HG03066 (cell line): ENCODE results near the gene PRKAG2.
"Not testable (repeated sequence)": the region's sequence is repeated elsewhere in the genome, so short reads cannot be mapped to it uniquely, and the experiment has no call there.

Experiments
- ATAC-seq: cut with Tn5 transposase; IDR thresholded peaks from one replicate; pipeline ENCODE4 v1.9.1; 2021; ENCODE audit warnings: low read depth; ENCODE audit not compliant: unreplicated experiment

PRKAG2 gene

DNA sequence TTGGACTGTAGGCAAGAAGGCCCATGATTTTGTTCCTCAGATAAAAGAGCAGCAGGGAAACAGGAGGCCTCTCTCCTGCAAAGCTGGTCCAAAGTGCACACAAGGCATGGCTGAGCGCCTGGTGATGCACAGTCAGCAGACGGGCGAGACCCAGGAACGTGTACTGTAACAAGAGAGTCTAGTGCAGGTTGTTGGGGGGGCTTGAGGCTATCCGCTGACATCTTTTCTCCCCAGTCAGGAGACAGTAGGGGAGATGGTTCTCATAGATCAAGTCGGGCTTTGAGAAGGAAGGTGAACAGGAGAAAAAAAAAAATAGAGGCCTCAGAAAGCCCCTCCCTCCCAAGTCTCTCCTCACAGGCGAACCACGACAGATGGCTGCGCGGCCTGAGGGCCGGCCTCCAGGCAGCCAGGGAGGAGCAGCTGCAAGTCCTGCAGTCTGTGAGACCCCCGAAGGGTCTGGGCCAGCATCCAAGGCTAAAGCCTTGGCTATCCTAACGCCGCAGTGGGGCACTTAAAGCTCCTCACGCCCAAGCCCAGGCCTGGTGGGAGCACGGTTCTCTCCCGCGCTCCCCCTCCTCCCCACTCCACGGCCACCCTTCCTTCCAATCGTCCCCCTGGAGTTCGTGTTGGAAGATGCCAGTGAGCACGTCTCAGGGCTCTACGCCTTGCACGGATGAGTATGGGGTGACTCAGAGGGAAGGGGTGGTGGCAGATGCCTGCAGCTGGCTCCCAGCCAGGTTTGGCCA, 68.3 kb downstream of the PRKAG2 start:
- no peak for ATAC-seq

DNA sequence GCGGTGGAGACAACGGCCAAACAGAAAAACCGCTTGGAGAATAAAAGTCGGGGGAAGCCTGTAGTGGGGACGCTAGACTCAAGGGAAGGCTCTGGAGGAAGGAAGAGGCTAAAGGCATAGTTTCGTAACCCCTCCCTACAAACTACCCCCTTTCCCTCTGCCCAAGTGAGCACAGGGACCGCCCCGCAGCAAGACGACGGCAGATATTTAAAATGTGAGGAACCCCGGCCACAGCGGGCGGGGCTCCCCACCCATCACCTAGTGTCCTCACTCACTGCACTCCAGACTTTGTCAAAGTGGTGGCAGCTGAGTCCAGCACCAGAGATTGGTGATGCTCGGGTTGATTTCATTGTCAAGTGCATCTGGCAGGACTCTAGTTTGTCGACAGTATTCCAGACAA, 69.1 kb downstream of the PRKAG2 start:
- no peak for ATAC-seq

DNA sequence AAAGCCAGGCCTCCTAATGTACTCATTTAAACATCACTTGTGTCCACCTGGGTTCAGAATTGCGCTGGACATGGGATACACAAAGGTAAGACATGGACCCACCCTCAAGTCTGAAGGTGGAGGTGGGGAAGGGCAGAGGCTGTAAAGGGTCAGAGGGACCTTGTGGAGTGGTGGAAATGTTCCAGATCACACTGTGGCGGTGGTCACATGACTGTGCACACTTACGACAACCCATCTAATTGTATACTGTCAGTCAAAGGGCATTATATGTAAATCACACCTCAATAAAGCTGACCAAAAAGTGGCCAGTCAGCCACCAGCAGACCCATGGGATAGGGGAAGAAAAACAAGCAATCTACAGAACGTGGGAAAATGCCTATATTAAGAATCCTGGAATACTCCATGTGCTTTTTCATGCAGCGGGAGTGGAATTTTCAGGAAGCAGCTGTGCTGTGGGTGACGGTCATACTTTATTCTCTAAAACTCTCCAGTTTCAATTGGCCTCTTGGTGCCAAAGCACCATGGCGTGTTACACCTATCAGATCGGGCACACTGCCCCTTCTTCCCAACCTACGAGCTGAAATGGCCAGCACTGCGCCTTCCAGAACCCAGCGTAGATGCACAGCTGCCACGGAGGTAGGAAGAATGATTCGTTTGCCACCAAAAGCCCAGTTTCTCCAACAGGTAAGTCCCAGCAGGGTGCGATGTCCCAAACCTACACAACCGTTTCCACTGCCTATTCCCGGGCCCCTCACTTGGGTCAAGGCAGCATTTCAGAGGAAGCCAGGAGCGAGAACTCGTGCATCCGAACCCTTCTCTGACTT, 69.8 kb downstream of the PRKAG2 start:
- ATAC-seq = no peak

DNA sequence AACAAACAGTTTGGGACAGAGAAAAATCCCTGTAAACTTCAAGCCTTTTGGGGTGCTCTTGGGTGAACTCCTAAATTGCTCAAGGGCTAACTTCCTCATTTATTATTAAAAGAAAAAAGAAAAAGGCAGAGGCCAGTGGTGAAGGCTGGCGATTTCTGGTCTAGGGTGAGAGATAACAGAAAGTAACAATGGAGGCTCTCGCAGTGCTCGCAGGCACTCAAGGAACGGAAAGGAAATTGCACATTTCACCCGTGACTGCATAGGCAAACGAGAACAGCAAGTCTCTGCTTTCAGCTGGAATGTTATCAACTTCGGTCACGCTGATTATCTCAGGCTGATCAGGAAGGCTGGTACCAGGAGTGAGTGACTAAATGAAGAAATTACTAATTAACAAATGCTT, 70.7 kb downstream of the PRKAG2 start:
- ATAC-seq = no peak

DNA sequence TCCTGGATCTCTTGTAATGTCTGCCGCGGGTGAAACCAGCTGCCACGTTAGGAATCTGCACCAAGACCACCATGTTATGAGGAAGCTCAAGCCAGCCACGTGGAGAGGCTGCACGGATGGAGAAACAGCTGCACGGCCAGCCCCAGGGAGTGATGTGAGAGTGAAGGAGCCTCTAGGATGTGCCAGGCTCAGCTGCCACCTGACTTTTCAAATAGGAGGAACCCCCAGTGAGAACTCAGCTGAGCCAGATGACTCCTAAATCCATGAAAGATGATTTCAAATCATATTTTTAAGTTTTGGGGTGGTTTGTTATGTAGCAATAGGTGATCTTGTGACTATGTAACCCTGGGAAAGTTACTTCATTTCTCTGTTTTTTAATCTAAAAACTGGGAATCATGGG, 71.7 kb downstream of the PRKAG2 start:
- ATAC-seq = no peak

DNA sequence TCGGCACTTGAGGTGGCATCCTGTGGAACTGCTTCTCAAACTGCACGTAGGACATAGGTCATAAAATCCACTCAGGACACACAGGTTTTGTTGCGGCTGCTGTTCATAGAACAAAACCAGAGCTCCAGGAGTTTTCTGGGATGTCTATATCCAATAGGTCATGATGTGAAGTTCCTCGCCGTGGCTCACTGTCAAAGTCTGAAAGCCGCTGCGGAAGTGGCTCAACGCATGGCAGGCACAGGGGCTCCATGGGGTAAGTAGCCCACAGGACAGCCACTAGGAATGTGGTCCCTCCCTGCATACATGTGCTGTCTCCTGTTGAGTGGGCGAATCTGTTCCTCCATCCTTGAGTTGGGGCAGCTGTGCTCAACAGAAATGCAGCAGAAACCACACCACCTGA, 72.2 kb downstream of the PRKAG2 start:
- ATAC-seq = no peak

DNA sequence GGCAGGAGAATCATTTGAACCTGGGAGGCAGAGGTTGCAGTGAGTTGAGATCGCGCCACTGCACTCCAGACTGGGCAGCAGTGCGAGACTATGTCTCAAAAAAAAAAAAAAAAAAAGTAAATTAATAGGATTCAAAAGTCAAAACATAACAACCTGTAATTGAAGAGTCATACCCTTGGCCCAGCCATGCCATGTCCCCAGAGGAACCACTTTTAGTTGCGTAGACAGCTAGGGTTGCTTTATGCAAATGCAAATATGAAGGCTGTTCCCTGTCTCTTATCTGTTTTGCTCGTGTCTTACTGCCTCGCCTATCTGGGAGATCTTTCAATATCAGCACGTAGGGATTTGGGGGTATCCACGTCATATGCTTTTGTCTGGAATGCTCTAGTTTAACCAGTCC, 73.1 kb downstream of the PRKAG2 start:
- no peak for ATAC-seq

DNA sequence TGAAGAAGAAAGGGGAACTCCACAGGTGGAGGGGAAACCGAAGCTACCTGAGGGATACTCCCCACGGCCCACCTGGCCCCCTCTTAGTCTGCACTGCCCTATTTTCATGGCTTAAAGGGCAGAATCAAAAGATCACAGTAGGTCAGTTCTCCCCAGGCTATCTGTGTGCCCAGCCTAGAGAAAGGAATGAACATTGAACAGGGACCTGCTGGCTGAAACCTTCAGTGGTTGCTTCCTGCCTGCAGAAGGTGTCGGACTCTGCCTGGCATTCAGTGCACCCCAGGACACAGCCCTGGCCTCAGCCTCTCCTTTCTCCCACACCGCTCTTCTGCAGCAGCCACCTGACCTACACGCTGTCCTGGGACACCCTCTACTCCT, 74.5 kb downstream of the PRKAG2 start:
- no peak for ATAC-seq

DNA sequence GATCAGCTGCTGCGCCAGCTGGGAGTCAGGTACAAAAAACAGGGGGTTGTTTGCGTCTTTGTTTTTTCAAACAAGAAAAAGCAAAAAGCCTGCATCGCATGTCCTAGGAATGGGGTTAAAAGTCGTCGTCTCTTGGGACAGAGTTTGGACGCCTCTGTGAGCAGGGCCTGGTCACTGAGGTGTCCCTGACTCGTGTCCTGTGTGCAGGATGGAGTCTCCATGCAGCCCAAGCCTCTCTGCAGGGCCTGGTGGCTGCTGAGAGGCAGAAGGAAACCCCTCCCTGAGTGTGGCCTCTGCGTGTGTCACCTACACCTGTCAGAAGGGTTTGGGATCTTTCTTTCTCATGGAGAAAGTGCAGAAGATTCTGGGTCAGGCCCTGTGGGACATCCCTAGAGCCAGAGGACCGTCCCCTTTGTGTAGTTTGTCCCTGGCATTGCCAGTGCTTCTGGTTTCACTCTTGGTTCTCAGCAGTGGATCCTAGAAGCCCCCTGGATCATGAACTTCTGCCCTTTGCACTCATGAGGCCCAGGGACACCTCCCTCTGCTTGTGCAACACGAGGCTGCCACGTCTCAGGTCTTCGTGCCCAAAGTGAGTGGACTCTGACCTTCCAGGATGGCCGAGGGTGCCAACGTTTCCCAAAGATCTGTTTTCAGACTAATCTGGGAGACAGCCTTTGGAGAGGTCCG, 75.0 kb downstream of the PRKAG2 start:
- ATAC-seq = no peak

DNA sequence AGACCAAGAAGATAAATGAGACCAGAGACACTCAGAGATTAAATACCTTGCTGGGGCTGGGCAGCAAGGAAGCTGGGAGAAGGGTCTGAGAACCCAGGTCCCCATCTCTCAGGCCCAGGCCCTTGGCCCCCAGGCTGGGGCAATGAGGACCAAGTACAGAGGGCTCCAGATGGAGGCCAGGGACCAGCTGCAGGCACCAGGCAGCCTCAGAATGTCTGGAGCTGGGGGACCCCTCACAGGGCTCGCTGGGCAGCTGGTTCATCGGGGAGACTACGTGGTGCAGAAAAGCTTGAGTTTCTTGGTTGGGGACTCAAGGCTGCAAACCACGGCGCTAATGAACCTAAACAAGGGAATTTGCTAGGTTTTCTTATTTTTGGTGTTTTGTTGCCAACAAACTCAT, 75.6 kb downstream of the PRKAG2 start:
- no peak for ATAC-seq

DNA sequence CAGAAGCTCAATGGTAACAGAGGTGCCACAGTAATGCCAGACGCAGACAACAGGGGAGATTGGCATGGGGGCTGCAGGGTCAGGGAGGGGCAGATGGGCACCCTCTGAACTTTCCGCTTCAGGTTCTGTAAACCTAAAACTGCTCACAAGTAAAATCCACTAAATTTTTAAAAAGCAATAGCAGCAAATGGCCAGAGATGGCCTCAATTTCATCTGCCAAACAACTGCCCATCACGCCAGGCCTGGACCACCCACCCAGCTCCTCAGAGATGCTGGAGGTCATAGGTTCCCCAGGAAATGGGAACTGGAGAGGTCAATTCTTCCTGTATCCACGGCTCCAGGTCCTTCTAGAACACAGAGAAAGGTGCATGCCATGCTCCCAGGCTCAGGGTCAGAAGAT, 76.1 kb downstream of the PRKAG2 start:
- no peak for ATAC-seq

DNA sequence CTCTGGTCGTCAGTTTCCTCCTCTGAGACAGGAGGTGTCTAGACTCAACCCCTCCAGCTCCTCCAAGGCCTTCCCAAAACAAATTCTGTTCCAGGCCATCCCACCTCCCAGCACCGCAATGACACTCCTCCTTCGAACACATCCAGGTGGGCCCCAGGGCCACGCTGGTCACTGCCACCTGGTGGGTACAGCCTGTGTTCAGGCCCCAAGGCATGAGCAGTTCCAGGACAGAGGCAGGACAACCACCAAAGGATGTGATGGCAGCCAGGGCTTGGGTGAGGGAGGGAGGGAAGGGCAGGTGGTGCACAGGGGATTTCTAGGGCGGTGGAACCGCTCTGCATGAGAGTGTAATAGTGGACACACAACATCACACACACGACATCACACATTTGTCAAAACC, 76.5 kb downstream of the PRKAG2 start:
- no peak for ATAC-seq

DNA sequence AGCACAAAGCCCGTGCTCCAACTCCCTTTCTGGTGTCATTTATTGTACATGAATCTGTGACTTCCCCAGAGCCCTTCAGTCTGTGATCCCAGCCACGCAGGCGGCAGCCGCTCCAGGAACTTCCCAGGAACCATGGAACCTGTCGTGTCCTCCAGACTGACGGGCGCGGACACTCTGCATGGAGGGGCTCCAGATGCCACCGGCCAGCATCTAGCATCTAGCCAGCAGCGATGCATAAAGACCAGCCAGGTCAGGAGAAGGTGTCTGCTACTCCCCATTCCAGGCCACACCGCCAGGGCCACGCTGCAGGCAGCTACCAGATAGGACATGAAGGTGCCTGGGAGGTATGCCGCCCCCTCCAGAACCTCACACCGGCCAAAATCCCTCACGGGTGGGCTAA, 77.4 kb downstream of the PRKAG2 start:
- ATAC-seq = no peak

DNA sequence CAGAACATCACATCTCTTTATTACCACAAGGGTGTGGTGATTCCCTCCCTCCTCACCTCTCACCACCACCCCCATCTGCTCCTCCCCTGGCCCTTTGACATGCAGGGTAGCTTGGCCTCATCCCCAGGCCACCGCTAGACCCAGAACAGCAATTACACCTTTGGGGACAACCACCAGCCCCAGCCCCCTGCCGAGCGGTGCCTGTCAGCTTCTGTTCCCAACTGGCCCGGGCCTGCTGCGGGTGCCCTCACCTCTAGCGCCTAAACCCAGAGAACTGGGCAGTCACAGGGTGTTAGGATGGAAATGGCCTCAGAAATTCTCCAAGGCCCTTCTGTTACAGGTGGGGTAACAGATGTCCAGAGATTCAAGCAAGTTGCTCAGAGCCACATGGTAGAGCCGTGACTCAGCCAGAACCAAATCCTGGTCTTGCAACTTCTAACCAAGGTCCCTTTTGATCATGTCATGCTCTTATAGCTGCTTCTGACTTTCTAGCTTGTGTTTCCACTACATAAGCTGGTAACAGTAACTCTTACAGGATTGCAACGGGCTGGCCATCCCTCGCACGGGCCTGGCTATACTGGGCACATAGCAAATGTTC, 78.0 kb downstream of the PRKAG2 start:
- ATAC-seq = no peak

DNA sequence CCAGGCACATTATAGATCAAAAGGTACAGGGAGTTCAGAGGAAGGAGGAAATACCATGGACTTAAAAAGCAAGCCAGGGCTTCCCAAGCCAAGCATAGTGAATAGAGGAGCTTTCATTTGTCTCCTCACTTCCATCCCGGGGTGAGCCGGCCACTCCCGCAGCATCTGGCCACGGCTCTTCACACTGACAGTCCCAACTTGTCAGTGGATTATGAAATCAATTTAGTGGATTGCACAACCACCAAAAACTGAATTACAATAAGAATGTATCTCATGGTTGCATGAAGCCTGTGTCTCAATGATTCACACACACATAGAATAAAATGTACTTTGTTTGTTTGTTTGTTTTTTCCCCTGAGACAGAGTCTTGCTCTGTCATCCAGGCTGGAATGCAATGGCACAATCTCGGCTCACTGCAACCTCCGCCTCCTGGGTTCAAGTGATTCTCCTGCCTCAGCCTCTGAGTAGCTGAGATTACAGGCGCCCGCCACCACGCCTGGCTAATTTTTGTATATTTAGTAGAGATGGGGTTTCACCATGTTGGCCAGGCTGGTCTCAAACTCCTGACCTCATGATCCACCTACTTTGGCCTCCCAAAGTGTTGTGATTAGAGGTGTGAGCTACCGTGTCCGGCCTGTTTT, 79.1 kb downstream of the PRKAG2 start:
- ATAC-seq = not testable (repeated sequence)

DNA sequence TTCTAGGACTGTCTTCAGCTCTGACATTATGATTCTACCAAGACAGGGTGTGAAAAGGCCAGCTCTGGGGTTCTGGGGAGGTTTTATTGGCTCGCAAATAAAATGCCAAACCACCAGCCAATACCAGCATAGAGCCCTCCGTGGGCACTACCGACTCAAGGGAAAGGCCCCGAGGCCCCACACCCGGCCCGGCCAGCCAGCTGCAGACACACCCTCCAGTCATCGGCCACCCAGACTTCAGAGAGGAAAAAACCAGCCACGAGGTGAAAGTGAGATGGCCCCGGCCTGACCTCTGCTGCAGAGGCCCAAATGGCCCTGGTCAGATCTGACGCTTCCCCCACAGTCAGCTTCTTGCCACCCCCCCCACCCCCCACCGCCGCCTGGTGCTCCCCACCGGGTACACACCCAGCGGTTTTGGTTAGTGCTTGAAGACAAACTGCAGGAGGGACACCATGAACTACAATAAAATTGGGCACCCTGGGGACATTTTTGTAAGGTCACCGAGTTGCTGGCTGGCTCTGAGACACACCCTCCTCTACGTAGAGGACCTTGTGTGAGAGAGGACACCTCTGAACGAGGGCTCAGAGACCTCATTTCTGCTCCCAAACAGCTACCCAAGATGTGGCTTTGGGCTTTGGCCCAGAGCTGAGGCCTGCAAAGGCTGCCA, 79.9 kb downstream of the PRKAG2 start:
- ATAC-seq = no peak

DNA sequence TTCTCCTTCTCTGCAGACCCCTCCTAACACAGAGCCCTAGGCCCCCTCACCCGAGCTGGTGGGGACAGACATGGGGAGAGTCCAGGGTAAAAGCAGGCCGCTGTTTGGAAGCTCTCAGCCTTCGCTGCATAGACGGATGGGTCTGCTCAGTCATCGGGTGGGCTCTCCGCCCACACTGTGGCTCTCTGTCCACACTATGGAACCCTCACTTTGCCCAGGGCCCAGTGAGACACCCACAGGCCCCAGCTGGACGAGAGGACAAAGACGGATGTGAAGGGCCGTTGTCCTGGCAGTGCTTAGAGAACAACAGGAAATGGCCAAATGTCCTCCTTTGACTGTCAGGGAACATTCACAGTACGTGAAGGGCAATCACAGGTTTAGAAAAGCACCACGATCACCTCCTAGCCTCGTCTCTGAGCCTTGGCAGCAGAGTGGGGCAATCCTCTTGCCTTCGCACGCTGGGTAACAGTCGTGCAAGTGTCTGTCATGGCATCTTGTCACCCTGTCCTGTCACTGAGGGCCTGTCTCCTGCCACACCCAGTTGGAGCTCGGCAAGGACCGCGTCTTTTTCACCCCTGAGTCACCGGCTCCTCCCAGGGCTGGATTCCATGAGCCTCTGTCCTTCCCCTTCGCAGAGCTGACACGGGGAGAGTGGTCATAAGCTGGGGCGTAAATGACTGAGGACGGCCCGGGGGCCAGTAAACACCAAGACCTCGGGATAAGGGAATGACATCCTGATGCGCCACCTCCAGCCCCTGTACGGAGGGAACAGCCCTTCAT, 80.6 kb downstream of the PRKAG2 start:
- no peak for ATAC-seq

DNA sequence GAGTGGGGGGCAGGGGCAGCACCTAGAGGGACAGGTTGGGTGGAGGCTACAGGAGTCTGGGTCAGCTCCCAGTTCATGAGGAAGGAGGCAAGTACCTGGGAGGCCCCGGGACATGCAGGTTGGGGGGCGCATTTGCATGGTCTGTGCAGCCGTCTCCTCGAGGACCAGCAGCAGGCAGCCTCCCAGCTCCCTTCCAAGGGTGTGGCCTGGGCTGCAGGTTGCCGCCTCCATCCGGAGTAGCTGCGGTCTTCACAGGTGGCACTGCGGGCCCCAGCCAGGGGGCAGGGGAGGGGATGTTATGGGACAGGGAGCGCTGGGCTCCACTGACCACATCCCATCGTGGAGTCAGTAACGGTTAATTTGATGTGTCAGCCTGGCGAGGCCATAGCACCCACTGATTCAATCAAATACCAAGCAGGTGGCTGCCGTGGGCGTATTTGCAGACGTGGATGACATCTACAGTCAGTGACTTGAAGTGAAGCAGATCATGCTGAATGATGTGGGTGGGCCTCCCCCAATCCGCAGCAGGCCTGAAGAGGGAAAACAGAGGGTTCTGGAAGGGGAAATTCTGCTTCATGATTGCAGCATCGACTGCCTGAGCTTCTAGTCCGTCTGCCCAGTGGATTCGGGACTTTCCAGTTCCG, 81.6 kb downstream of the PRKAG2 start:
- ATAC-seq = no peak
